WTC11 (cell line): ENCODE results near the gene FHOD1. TPM values are rescaled to one million over a fixed set of nuclear protein-coding genes. Genes with fewer than 3 reads are reported as not detected.

Source experiments
- ATAC-seq: fragments of 200-7000 bp; cut with Tn5 transposase; 2 replicates; pipeline ENCODE4 v1.10.0; 2021; ENCODE audit warnings: mild to moderate bottlenecking, moderate library complexity
- CTCF ChIA-PET: fragments of 300-600 bp; sonication (Branson Sonifier 250); formaldehyde crosslinking; loops from one replicate; lab custom pipeline; 2021; ENCODE audit warnings: antibody characterized with exemption; lab: Charles Lee
- POLR2A ChIA-PET: fragments of 350-600 bp; sonication (Branson Sonifier 250); formaldehyde crosslinking; loops from one replicate; lab custom pipeline; 2021; ENCODE audit warnings: antibody characterized with exemption; lab: Charles Lee
- DNase-seq: peaks from one replicate; pipeline ENCODE4 v3.0.0; 2021; ENCODE audit warnings: low spot score
- H3K27ac Mint-ChIP-seq: 2 replicates; pipeline ENCODE4 v1.8.0; 2021; ENCODE audit warnings: mixed read lengths
- H3K27me3 Mint-ChIP-seq: 2 replicates; pipeline ENCODE4 v1.8.0; 2021; ENCODE audit warnings: low read depth, mild to moderate bottlenecking, moderate library complexity, mixed read lengths
- H3K36me3 Mint-ChIP-seq: 2 replicates; pipeline ENCODE4 v1.8.0; 2021; ENCODE audit warnings: mixed read lengths
- H3K4me1 Mint-ChIP-seq: 2 replicates; pipeline ENCODE4 v1.8.0; 2022; ENCODE audit warnings: mixed read lengths
- H3K4me3 Mint-ChIP-seq: 2 replicates; pipeline ENCODE4 v1.8.0; 2021; ENCODE audit warnings: mild to moderate bottlenecking, moderate library complexity, mixed read lengths
- H3K9me3 Mint-ChIP-seq: 2 replicates; pipeline ENCODE4 v1.8.0; 2021; ENCODE audit warnings: mixed read lengths
- CREB1 ChIP-seq: sonication (generic); formaldehyde crosslinking; IDR thresholded peaks from 2 replicates; pipeline ENCODE4 v1.8.0; 2023; ENCODE audit warnings: mild to moderate bottlenecking, missing genetic modification reagents
- CREM ChIP-seq: sonication (generic); formaldehyde crosslinking; IDR thresholded peaks from 2 replicates; pipeline ENCODE4 v1.8.1; 2022; ENCODE audit warnings: mild to moderate bottlenecking, missing genetic modification reagents, moderate library complexity
- ELF4 ChIP-seq: sonication (generic); formaldehyde crosslinking; IDR thresholded peaks from 2 replicates; pipeline ENCODE4 v1.8.1; 2022; ENCODE audit warnings: low read depth, mild to moderate bottlenecking, moderate library complexity, missing genetic modification reagents
- FOXK1 ChIP-seq: sonication (generic); formaldehyde crosslinking; IDR thresholded peaks from 2 replicates; pipeline ENCODE4 v1.8.0; 2022; ENCODE audit warnings: mild to moderate bottlenecking, moderate library complexity, missing genetic modification reagents
- HMGA2 ChIP-seq: fragments of 250-450 bp; sonication (Bioruptor Pico); IDR thresholded peaks from 2 replicates; pipeline ENCODE4 v1.4.0; 2021; ENCODE audit warnings: mild to moderate bottlenecking, moderate library complexity
- NFATC4 ChIP-seq: fragments of 250-450 bp; sonication (Bioruptor Pico); IDR thresholded peaks from 2 replicates; pipeline ENCODE4 v1.9.0; 2021; ENCODE audit warnings: mild to moderate bottlenecking
- NFE2L1 ChIP-seq: sonication (generic); formaldehyde crosslinking; IDR thresholded peaks from 2 replicates; pipeline ENCODE4 v1.8.1; 2023; ENCODE audit warnings: missing genetic modification reagents
- NR1H2 ChIP-seq: sonication (generic); formaldehyde crosslinking; IDR thresholded peaks from 2 replicates; pipeline ENCODE4 v1.9.0; 2021; ENCODE audit warnings: mild to moderate bottlenecking, moderate library complexity, missing genetic modification reagents
- OVOL2 ChIP-seq: fragments of 250-450 bp; sonication (Bioruptor Pico); IDR thresholded peaks from 2 replicates; pipeline ENCODE4 v1.9.0; 2021; ENCODE audit warnings: mild to moderate bottlenecking, borderline replicate concordance
- SP1 ChIP-seq: sonication (generic); formaldehyde crosslinking; conservative IDR thresholded peaks from 2 replicates; pipeline ENCODE4 v1.8.1; 2022; ENCODE audit warnings: missing genetic modification reagents
- TCF7 ChIP-seq: sonication (generic); formaldehyde crosslinking; IDR thresholded peaks from 2 replicates; pipeline ENCODE4 v1.8.0; 2022; ENCODE audit warnings: mild to moderate bottlenecking, low read depth, missing genetic modification reagents, moderate library complexity
- ZNF219 ChIP-seq: sonication (generic); formaldehyde crosslinking; IDR thresholded peaks from 2 replicates; pipeline ENCODE4 v1.8.0; 2023; ENCODE audit warnings: missing genetic modification reagents, mild to moderate bottlenecking, borderline replicate concordance
- total RNA-seq: library from RNA; stranded (reverse); gene quantifications from 3 replicates; pipeline ENCODE4 v1.2.3, GENCODE V29; 2021
- TF ChIP-seq, protein P1 (sequence below): sonication (generic); formaldehyde crosslinking; IDR thresholded peaks from 2 replicates; pipeline ENCODE4 v1.8.0; 2022; ENCODE audit warnings: mild to moderate bottlenecking, missing genetic modification reagents
- TF ChIP-seq, protein P2 (sequence below): sonication (generic); formaldehyde crosslinking; conservative IDR thresholded peaks from 2 replicates; pipeline ENCODE4 v1.8.1; 2023; ENCODE audit warnings: mild to moderate bottlenecking, low read depth, missing genetic modification reagents, moderate library complexity
- TF ChIP-seq, protein P3 (sequence below): fragments of 200-600 bp; IDR thresholded peaks from 2 replicates; pipeline ENCODE4 v1.8.0; 2022; ENCODE audit warnings: antibody characterized with exemption
- TF ChIP-seq, protein P4 (sequence below): sonication (generic); formaldehyde crosslinking; IDR thresholded peaks from 2 replicates; pipeline ENCODE4 v1.8.0; 2023; ENCODE audit warnings: mild to moderate bottlenecking, missing genetic modification reagents
- TF ChIP-seq, protein P5 (sequence below): fragments of 250-450 bp; sonication (Bioruptor Pico); IDR thresholded peaks from 2 replicates; pipeline ENCODE4 v2.1.2; 2022; ENCODE audit warnings: mild to moderate bottlenecking, moderate library complexity

The FHOD1 gene
- total RNA-seq, 1 experiment from 2014 or later, result 81.3 TPM

DNA sequence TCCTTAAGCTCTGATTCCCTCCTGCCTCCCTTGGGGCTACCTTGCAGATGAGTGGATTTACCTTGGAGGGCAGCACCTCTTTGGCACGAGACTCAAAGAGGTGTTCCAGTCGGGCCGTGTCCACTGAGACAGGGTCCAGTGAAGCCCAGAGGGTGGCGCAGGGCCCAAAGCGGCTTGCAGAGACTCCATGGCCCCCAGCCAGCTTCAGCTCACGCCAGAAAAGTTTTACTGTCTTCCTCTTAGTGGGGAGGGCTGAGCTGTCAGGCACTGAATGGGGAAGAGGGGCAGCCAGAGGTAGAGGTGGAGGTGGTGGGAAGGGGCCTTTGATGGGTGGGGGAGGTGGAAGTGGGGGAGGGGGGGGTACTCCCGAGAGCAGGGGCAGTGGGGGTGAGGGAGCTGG lies 13.7 kb downstream of the FHOD1 start:
- Mint-ChIP-seq H3K27me3 (no peaks in the 10 kb centered on the region), H3K4me1 (peaks cover 10% of the 10 kb centered on the region), H3K27ac (no peak overlapping the region), H3K4me3 (no peak overlapping the region), H3K9me3 (no peaks in the 10 kb centered on the region), H3K36me3 (peaks cover 45% of the 10 kb centered on the region)
- ChIA-PET CTCF (interaction anchor here (3.7 kb wide), 1 partner anchor 13 kb away, joined by 15 read pairs; the partner anchor contains the start of gene FHOD1), POLR2A (interaction anchor here (1.0 kb wide), 1 partner anchor 14 kb away, joined by 3 read pairs; no protein-coding TSS in a partner anchor)
- no peak for TF ChIP-seq HMGA2 (CRISPR knock-in tag)
- no peak for TF ChIP-seq CREM (CRISPR knock-in tag)
- TF ChIP-seq, protein P1, sequence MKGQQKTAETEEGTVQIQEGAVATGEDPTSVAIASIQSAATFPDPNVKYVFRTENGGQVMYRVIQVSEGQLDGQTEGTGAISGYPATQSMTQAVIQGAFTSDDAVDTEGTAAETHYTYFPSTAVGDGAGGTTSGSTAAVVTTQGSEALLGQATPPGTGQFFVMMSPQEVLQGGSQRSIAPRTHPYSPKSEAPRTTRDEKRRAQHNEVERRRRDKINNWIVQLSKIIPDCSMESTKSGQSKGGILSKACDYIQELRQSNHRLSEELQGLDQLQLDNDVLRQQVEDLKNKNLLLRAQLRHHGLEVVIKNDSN (CRISPR knock-in tag), result no peak
- no peak for TF ChIP-seq NR1H2 (CRISPR knock-in tag)
- TF ChIP-seq, protein P2, sequence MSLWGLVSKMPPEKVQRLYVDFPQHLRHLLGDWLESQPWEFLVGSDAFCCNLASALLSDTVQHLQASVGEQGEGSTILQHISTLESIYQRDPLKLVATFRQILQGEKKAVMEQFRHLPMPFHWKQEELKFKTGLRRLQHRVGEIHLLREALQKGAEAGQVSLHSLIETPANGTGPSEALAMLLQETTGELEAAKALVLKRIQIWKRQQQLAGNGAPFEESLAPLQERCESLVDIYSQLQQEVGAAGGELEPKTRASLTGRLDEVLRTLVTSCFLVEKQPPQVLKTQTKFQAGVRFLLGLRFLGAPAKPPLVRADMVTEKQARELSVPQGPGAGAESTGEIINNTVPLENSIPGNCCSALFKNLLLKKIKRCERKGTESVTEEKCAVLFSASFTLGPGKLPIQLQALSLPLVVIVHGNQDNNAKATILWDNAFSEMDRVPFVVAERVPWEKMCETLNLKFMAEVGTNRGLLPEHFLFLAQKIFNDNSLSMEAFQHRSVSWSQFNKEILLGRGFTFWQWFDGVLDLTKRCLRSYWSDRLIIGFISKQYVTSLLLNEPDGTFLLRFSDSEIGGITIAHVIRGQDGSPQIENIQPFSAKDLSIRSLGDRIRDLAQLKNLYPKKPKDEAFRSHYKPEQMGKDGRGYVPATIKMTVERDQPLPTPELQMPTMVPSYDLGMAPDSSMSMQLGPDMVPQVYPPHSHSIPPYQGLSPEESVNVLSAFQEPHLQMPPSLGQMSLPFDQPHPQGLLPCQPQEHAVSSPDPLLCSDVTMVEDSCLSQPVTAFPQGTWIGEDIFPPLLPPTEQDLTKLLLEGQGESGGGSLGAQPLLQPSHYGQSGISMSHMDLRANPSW (CRISPR knock-in tag), result no peak
- TF ChIP-seq FOXK1 (CRISPR knock-in tag), result no peak
- no peak for TF ChIP-seq OVOL2
- TF ChIP-seq NFE2L1 (CRISPR knock-in tag), result no peak
- no peak for TF ChIP-seq CREB1 (CRISPR knock-in tag)
- TF ChIP-seq, protein P3, sequence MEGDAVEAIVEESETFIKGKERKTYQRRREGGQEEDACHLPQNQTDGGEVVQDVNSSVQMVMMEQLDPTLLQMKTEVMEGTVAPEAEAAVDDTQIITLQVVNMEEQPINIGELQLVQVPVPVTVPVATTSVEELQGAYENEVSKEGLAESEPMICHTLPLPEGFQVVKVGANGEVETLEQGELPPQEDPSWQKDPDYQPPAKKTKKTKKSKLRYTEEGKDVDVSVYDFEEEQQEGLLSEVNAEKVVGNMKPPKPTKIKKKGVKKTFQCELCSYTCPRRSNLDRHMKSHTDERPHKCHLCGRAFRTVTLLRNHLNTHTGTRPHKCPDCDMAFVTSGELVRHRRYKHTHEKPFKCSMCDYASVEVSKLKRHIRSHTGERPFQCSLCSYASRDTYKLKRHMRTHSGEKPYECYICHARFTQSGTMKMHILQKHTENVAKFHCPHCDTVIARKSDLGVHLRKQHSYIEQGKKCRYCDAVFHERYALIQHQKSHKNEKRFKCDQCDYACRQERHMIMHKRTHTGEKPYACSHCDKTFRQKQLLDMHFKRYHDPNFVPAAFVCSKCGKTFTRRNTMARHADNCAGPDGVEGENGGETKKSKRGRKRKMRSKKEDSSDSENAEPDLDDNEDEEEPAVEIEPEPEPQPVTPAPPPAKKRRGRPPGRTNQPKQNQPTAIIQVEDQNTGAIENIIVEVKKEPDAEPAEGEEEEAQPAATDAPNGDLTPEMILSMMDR, result no peak
- TF ChIP-seq TCF7 (CRISPR knock-in tag), result no peak
- TF ChIP-seq, protein P4, sequence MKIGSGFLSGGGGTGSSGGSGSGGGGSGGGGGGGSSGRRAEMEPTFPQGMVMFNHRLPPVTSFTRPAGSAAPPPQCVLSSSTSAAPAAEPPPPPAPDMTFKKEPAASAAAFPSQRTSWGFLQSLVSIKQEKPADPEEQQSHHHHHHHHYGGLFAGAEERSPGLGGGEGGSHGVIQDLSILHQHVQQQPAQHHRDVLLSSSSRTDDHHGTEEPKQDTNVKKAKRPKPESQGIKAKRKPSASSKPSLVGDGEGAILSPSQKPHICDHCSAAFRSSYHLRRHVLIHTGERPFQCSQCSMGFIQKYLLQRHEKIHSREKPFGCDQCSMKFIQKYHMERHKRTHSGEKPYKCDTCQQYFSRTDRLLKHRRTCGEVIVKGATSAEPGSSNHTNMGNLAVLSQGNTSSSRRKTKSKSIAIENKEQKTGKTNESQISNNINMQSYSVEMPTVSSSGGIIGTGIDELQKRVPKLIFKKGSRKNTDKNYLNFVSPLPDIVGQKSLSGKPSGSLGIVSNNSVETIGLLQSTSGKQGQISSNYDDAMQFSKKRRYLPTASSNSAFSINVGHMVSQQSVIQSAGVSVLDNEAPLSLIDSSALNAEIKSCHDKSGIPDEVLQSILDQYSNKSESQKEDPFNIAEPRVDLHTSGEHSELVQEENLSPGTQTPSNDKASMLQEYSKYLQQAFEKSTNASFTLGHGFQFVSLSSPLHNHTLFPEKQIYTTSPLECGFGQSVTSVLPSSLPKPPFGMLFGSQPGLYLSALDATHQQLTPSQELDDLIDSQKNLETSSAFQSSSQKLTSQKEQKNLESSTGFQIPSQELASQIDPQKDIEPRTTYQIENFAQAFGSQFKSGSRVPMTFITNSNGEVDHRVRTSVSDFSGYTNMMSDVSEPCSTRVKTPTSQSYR, result no peak
- no peak for TF ChIP-seq NFATC4
- TF ChIP-seq ELF4 (CRISPR knock-in tag), result no peak
- TF ChIP-seq, protein P5, sequence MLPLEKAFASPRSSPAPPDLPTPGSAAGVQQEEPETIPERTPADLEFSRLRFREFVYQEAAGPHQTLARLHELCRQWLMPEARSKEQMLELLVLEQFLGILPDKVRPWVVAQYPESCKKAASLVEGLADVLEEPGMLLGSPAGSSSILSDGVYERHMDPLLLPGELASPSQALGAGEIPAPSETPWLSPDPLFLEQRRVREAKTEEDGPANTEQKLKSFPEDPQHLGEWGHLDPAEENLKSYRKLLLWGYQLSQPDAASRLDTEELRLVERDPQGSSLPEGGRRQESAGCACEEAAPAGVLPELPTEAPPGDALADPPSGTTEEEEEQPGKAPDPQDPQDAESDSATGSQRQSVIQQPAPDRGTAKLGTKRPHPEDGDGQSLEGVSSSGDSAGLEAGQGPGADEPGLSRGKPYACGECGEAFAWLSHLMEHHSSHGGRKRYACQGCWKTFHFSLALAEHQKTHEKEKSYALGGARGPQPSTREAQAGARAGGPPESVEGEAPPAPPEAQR, result no peak
- TF ChIP-seq SP1 (CRISPR knock-in tag), result no peak
- no peak for TF ChIP-seq ZNF219 (CRISPR knock-in tag)
- ATAC-seq, result no peak
- no peak for DNase-seq
